GM12892 (cell line): ENCODE measurements around the gene CDK16.

Experiments used
- POLR2A ChIP-seq: IDR thresholded peaks from 2 replicates; pipeline ENCODE4 v1.6.1; 2011; ENCODE audit warnings: low read depth, low read length, control low read depth
- POLR2AphosphoS5 ChIP-seq: IDR thresholded peaks from 2 replicates; pipeline ENCODE4 v1.6.1; 2011; ENCODE audit warnings: low read depth, low read length, control low read depth
- TAF1 ChIP-seq: IDR thresholded peaks from 2 replicates; pipeline ENCODE4 v1.6.1; 2011; ENCODE audit warnings: low read depth, mild to moderate bottlenecking, control low read depth, low read length, borderline replicate concordance

DNA sequence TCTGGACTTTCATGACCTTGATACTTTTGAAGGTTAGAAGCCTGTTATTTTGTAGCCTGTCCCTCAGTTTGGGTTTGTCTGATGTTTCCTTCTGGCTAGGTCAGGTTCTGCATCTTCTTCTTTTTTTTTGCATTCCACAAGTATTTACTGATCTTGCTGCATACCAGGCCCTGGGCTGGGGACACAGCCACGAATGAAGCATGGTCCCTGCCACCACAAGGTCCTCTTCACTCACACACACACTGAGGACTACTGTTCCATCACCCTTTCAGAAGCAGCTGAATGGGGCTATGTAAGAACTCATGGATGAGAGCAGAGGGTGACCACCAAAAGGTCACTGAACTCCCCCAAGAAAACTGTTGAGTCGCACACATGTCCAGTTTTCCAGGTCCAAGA, 53.5 kb downstream of the CDK16 start:
- TF ChIP-seq POLR2AphosphoS5: no peak
- TF ChIP-seq POLR2A: no peak
- no peak for TF ChIP-seq TAF1
